Sigmoid colon (tissue), 7 donors: ENCODE measurements around the gene KIAA0513. TPM values are rescaled to one million over a fixed set of nuclear protein-coding genes. Genes with fewer than 3 reads are reported as not detected.
A peak's percentile ranks its signal among the peaks of the same experiment; 100 is the strongest.

ENCODE experiments used
- DNase-seq: peaks from one replicate; pipeline ENCODE4 v3.0.0-alpha.2; 2019
- H3K27ac ChIP-seq, 4 donors: fragments of 200-600 bp; sonication (generic); one replicate each; pipeline ENCODE4 v1.5.1; 2016 to 2019; ENCODE audit warnings: mild to moderate bottlenecking in 1 of 4
- H3K27me3 ChIP-seq, 3 donors: fragments of 200-600 bp; sonication (generic); one replicate each; pipeline ENCODE4 v1.5.1; 2019; ENCODE audit warnings: mild to moderate bottlenecking in 1 of 3
- H3K36me3 ChIP-seq, 4 donors: fragments of 200-600 bp; sonication (generic); one replicate each; pipeline ENCODE4 v1.5.1; 2016 to 2019
- H3K4me1 ChIP-seq, 4 donors: fragments of 200-600 bp; sonication (generic); one replicate each; pipeline ENCODE4 v1.5.1; 2017 to 2019
- H3K4me3 ChIP-seq, 4 donors: fragments of 200-600 bp; sonication (generic); one replicate each; pipeline ENCODE4 v1.5.1; 2017 to 2019; ENCODE audit warnings: mild to moderate bottlenecking in 2 of 4, moderate library complexity in 1 of 4
- H3K9me3 ChIP-seq, 4 donors: fragments of 200-600 bp in 3 of 4; sonication (generic) in 3 of 4; one replicate each; pipeline versions ENCODE4 v1.5.1 to v1.6.1; 2013 to 2019
- EP300 ChIP-seq, 4 donors: sonication (generic); formaldehyde crosslinking; IDR thresholded peaks; one replicate each; pipeline ENCODE4 v1.6.1; 2017; ENCODE audit warnings: antibody characterized with exemption in 4 of 4
- POLR2A ChIP-seq, 2 donors: fragments of 450-650 bp; IDR thresholded peaks; one replicate each; pipeline ENCODE4 v1.6.1; 2016; ENCODE audit warnings: antibody characterized with exemption in 2 of 2, mild to moderate bottlenecking in 2 of 2, moderate library complexity in 2 of 2
- POLR2AphosphoS5 ChIP-seq, 4 donors: sonication (generic); formaldehyde crosslinking; IDR thresholded peaks; one replicate each; pipeline ENCODE4 v1.6.1; 2017; ENCODE audit warnings: antibody characterized with exemption in 4 of 4
- WGBS, 2 donors: extraction: QIAGEN DNeasy Blood & Tissue Kit; methylation state at CpG; one replicate each; pipeline ENCODE4 v1.1.7; 2013; 5-methylcytosine and 5-hydroxymethylcytosine counted together
- intact Hi-C: fragments of 100-400 bp; cut with DNase I; formaldehyde crosslinking; loops from one replicate; pipeline ENCODE4 v1.15.1; 2023
- polyA plus RNA-seq, 3 donors: library from polyadenylated mRNA; stranded (reverse); fragments of 200-250 nt; gene quantifications; one replicate each; pipeline ENCODE4 v1.2.3, GENCODE V29; 2013
- total RNA-seq, 4 donors: library from RNA; depleted of rRNA; stranded (reverse); fragments of >200 nt; gene quantifications; one replicate each; pipeline ENCODE4 v1.1.0, GENCODE V29; 2016
- TF ChIP-seq, protein P1 (sequence below), 4 experiments: fragments of 450-650 bp in 3 of 4; fragments of 200-600 bp in 1 of 4; IDR thresholded peaks; one replicate each; pipeline ENCODE4 v1.5.1; 2016 to 2019; ENCODE audit warnings: antibody characterized with exemption in 4 of 4, mild to moderate bottlenecking in 3 of 4, moderate library complexity in 2 of 4
- donor health status: healthy with polysubstance abuse.
- donor health status: Bipolar disorder and iron deficiency.
- donor health status: healthy.

KIAA0513 gene
- total and polyA plus RNA-seq, 7 donors = 8.4 to 40.2 (median 18.6) TPM

DNA sequence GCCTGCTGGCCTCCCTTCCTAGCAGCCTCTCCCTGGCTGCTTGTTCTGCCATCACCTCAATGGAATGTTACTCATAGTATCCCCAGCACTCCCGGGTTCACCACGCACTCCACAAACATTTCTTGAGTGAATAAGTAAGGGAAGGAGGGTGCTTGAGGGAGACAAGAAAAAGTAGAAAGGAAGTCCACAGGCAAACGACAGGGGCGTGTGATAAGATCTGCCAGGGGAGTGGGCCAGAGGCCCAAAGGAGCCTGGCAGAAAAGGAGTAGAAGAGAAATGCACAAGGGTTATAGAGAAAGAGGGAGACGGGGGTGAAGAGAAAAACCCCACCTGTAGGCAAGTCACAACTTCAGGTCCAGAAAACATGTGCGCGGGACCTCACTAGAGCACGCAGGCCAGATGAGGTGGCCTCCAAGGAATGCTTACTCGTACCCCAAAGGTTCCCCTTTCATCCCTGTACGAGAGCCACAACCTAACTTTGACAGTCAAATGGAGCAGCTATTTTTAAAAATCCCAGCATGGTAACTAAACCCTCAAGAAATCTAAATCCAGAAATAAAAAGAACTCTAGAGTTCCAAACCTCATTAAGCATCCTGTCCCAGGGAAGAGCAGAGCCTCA is 22.9 kb upstream of the KIAA0513 start:
- intact Hi-C loops = no loop called here
- H3K9me3 ChIP-seq = no peaks in the 10 kb centered on the region
- no peak for TF ChIP-seq EP300 (IDR thresholded peaks at IDR 0.05)
- peak in 3 of 4 donors; percentile 40 to 74 (median 74) for TF ChIP-seq POLR2AphosphoS5 (IDR thresholded peaks at IDR 0.05)
- TF ChIP-seq, protein P1, sequence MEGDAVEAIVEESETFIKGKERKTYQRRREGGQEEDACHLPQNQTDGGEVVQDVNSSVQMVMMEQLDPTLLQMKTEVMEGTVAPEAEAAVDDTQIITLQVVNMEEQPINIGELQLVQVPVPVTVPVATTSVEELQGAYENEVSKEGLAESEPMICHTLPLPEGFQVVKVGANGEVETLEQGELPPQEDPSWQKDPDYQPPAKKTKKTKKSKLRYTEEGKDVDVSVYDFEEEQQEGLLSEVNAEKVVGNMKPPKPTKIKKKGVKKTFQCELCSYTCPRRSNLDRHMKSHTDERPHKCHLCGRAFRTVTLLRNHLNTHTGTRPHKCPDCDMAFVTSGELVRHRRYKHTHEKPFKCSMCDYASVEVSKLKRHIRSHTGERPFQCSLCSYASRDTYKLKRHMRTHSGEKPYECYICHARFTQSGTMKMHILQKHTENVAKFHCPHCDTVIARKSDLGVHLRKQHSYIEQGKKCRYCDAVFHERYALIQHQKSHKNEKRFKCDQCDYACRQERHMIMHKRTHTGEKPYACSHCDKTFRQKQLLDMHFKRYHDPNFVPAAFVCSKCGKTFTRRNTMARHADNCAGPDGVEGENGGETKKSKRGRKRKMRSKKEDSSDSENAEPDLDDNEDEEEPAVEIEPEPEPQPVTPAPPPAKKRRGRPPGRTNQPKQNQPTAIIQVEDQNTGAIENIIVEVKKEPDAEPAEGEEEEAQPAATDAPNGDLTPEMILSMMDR (IDR thresholded peaks at IDR 0.05) = no peak
- TF ChIP-seq POLR2A (IDR thresholded peaks at IDR 0.05) = no peak
- H3K4me1 ChIP-seq = peaks cover 0 to 100% (median 97%) of the 10 kb centered on the region in 4 donors
- peak overlapping the region in 2 of 4 donors; percentile 2 to 8 for H3K4me3 ChIP-seq
- H3K27ac ChIP-seq = peak overlapping the region; percentile 82 to 92 (median 88)
- no peaks in the 10 kb centered on the region for H3K36me3 ChIP-seq
- no peaks in the 10 kb centered on the region for H3K27me3 ChIP-seq
- no peak for DNase-seq
- WGBS, 2 donors = 68 to 70% methylated on average over 10 of the region's 10 CpGs

DNA sequence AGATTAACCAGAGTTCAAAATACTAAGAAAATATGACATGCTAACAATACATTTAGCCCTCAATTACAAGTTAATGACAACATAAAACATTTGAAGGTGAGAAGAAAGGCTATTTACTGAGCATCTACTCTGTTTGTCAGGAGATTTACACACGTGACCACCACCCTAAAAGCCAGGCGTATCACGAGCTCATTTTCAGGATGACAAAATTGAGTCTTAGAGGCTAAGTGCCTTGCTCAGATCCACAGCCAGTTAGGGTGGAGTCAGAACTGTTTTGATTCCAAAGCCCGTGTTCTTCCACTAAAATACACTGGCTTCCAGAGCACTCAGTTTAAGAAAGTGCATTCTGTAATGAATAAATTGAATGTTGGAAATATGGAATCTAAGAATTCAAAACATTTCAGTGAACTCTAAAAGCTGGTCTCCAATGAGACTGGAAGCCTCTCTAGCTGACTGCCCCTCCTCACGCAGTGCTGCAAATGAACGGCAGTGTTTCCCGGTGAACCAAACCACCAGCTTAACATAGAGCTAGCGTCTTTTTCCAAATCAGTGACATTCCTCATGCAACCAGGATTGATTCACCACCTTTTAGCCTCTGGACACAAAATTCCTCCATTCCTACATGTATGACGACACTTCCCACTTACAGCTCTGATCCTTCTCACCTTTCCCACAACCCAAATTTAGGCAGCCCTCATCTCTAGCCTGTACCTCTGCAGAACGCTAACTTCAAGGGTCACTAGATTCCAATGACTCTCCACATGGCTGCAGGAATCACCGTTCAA is 22.1 kb upstream of the KIAA0513 start:
- H3K27me3 ChIP-seq = no peaks in the 10 kb centered on the region
- DNase-seq = peak; percentile 90
- no peaks in the 10 kb centered on the region for H3K9me3 ChIP-seq
- TF ChIP-seq EP300 (IDR thresholded peaks at IDR 0.05) (peak in 1 of 4 donors; percentile 61), POLR2AphosphoS5 (IDR thresholded peaks at IDR 0.05) (peak; percentile 13 to 81 (median 36)), POLR2A (IDR thresholded peaks at IDR 0.05) (no peak)
- no peaks in the 10 kb centered on the region for H3K36me3 ChIP-seq
- H3K4me3 ChIP-seq = peak overlapping the region in 2 of 4 donors; percentile 2 to 11
- intact Hi-C loops = no loop called here
- H3K4me1 ChIP-seq = peaks cover 0 to 100% (median 97%) of the 10 kb centered on the region in 4 donors
- WGBS, 2 donors = 57 to 68% methylated on average over 11 of the region's 11 CpGs
- H3K27ac ChIP-seq = peak overlapping the region; percentile 82 to 92 (median 88)

DNA sequence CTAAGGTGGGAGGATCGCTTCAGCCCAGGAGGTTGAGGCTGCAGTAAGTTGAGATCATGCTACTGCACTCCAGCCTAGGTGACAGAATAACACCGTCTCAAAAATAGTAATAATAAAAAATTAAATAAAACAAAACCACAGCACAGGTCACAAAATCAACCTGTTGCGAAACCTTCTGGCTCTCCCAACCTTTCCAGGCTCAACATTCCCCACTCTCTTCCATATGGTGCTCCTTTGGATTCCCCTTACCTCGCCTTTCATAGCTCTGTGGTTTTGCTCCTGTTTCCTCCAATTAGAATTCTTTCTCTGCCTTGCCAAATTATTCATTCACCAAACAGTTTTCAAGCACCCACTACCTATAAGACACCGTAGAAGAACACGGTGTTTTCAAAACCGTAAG is 21.0 kb upstream of the KIAA0513 start:
- WGBS, 2 donors = 86 to 94% methylated on average over 7 of the region's 7 CpGs
- Histone ChIP-seq H3K27ac (peak overlapping the region; percentile 82 to 92 (median 88)), H3K27me3 (no peaks in the 10 kb centered on the region), H3K4me3 (no peak overlapping the region), H3K9me3 (no peaks in the 10 kb centered on the region), H3K36me3 (no peaks in the 10 kb centered on the region), H3K4me1 (peaks cover 0 to 90% (median 87%) of the 10 kb centered on the region in 4 donors)
- TF ChIP-seq, protein P1 (IDR thresholded peaks at IDR 0.05) = no peak
- TF ChIP-seq POLR2A (IDR thresholded peaks at IDR 0.05) = no peak
- TF ChIP-seq EP300 (IDR thresholded peaks at IDR 0.05) = no peak
- no peak for TF ChIP-seq POLR2AphosphoS5 (IDR thresholded peaks at IDR 0.05)
- DNase-seq = no peak
- intact Hi-C loops = no loop called here

DNA sequence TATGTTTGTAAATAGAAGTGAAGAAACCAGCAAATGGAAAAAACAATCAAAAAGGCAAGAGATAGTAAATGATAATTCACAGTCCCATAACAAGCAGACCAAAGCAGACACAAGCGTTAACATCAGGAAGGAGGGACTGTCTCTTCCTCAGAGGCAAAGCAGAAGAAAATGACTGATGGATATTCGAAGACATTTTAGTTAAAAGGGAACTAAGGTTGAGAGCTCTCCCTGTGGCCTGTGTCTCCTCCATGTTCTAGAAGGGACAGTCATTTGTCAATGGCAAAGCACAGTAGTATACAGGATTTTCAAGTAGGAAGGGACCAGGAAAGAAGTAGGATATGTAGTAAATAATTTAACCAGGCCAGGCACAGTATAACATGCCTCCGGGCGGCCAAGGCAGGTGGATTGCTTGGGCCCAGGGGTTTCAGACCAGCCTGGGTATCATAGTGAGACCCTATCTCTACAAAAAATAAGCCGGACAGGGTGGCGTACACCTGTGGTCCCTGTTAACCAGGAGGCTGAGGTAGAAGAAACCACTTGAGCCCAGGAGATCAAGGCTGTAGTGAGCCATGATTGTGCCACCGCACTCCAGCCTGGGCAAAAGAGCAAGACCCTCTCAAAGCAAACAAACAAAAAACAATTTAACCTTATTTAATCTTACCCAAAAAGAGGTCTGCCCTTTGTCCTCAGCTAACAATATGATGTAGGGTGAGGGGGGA is 19.9 kb upstream of the KIAA0513 start:
- peaks cover 0 to 85% (median 83%) of the 10 kb centered on the region in 4 donors for H3K4me1 ChIP-seq
- intact Hi-C loops = no loop called here

More for the DNA sequence above, 19.9 kb upstream of the KIAA0513 start:
- peak overlapping the region; percentile 82 to 92 (median 88) for H3K27ac ChIP-seq
- no peaks in the 10 kb centered on the region for H3K36me3 ChIP-seq
- H3K9me3 ChIP-seq = no peaks in the 10 kb centered on the region
- no peaks in the 10 kb centered on the region for H3K27me3 ChIP-seq
- H3K4me3 ChIP-seq = no peak overlapping the region
- WGBS, 2 donors = 87 to 94% methylated on average over 7 of the region's 7 CpGs
- TF ChIP-seq POLR2A (IDR thresholded peaks at IDR 0.05) (no peak), EP300 (IDR thresholded peaks at IDR 0.05) (no peak), POLR2AphosphoS5 (IDR thresholded peaks at IDR 0.05) (no peak)
- TF ChIP-seq, protein P1 (IDR thresholded peaks at IDR 0.05) = no peak
- DNase-seq = no peak
